A204.1 (cell line): ENCODE results near the gene PURA.

ENCODE experiments used
- FAIRE-seq: peaks from 2 replicates; lab custom pipeline; 2012; peaks lifted over from hg19 to GRCh38; lab: Jason Lieb, UNC

PURA gene

GRCh38 chr5:140109759-140110645, 3.9 kb upstream of the PURA start:
- peak; percentile 11 for FAIRE-seq

DNA sequence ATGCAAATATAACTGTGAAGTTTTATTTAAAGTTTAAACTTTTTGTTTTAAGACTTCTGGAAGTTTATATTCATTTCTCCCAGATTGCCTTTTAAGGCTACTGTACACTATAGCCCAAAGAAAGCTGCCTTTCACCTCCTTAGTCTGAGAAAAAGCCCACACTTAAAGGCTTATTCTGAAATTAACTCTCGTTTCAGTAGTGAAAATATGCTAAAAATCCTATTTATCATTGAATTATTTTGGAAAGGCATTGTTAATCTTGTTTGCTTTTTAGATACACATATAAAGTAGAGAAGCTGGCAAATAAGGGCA, 3.3 kb upstream of the PURA start:
- FAIRE-seq, result no peak

- no peak for FAIRE-seq
Observed at GRCh38 chr5:140111011-140111858, 2.7 kb upstream of the PURA start.

DNA sequence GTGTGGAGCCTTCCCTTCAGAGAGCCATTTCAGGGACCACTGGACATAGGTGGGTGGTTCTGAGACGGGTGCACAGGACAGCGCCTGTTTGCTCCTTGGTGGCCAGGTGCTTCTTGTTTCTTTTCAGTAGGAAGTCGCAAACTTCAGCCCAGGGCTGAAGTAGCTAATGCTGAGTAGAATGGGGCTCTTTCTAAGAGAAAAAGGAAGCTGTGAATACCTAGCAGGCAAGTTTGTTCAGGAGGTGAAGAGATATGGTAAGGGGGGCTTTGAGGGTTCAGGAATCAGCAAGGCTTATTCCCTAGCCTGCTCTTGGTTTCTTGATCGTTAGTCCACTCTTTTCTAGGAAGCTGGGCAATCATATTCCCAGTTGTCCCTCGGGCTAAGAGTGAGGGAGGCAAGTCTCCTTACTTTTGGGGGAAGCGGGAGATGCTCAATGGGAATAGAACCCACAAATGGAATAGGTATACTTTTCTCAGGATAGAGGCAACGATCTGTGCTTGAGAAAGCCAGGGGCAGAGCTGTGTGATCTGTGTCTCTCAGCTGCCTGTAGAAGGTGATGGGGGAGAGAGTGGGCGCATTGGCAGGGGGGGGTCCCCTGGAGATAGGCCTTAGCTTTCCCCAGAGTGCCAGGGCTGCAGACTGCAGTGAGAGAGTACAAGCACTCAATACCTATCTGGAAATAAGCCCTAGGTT, 1.9 kb upstream of the PURA start:
- no peak for FAIRE-seq

- FAIRE-seq, result no peak
Observed at GRCh38 chr5:140112685-140113179, 1.2 kb upstream of the PURA start.

DNA sequence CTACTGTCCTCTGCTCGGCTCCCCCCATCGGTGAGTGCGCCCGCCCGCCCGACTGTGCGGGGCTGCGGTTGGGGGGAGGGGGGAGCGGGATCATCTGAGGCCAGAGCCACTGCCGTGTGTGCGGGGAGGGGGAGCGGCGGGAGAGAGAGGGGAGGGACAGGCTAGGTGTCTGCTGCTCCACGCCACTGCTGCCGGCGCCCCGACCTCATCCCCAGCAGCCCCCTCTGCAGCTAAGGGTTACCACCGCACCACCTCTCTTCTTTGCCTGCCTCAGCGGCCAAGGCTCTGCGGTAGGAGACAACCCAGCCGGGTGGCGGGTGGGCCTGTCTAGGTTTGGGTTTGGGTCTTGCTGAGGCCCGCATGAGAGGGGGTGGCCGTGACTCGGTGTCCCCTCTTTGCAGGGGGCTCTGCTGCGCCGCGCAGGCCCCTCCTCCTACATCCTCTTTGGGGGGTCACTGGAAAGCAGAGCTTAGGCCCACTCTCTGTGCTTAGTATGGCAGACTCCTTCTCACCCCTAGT, 670 bp upstream of the PURA start:
- no peak for FAIRE-seq

DNA sequence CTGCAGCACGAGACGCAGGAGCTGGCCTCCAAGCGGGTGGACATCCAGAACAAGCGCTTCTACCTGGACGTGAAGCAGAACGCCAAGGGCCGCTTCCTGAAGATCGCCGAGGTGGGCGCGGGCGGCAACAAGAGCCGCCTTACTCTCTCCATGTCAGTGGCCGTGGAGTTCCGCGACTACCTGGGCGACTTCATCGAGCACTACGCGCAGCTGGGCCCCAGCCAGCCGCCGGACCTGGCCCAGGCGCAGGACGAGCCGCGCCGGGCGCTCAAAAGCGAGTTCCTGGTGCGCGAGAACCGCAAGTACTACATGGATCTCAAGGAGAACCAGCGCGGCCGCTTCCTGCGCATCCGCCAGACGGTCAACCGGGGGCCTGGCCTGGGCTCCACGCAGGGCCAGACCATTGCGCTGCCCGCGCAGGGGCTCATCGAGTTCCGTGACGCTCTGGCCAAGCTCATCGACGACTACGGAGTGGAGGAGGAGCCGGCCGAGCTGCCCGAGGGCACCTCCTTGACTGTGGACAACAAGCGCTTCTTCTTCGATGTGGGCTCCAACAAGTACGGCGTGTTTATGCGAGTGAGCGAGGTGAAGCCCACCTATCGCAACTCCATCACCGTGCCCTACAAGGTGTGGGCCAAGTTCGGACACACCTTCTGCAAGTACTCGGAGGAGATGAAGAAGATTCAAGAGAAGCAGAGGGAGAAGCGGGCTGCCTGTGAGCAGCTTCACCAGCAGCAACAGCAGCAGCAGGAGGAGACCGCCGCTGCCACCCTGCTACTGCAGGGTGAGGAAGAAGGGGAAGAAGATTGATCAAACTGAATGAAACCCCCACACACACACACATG, 654 bp downstream of the PURA start:
- no peak for FAIRE-seq

- no peak for FAIRE-seq
Observed at GRCh38 chr5:140115186-140115500, 1.2 kb downstream of the PURA start.

GRCh38 chr5:140116716-140117115, 2.8 kb downstream of the PURA start:
- no peak for FAIRE-seq

- FAIRE-seq, result no peak
Observed at GRCh38 chr5:140117523-140117922, 3.6 kb downstream of the PURA start.

GRCh38 chr5:140118302-140118936, 4.5 kb downstream of the PURA start:
- no peak for FAIRE-seq

DNA sequence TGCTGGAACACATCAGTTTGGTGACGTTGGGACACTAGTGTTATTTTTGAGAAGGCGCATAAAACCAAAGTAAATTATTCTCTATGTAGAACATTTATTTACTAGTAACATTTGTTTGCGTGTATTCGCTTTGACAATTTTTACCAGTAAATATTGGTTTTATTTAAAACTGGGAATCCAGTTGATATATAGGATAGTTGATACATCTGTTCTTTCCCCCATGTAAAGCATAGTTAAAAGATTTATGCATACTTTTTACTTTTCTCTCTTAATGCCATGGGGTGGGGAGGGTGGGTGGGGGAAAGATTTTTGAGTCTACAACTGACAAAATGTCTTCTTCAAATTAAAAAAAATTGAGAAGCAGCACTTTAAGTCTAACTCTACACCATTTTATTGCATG, 11.7 kb downstream of the PURA start, which contains the start of gene IGIP:
IGIP (plus strand) TSS at position 301 of the 400 bp plus-strand sequence. CDS start 2,540 bp downstream, outside the sequence.
- no peak for FAIRE-seq

- no peak for FAIRE-seq
Observed at GRCh38 chr5:140126315-140127012, 12.6 kb downstream of the PURA start.

GRCh38 chr5:140128376-140128775, 14.5 kb downstream of the PURA start:
- no peak for FAIRE-seq

- FAIRE-seq, result no peak
Observed at GRCh38 chr5:140130949-140131733, 17.2 kb downstream of the PURA start.

DNA sequence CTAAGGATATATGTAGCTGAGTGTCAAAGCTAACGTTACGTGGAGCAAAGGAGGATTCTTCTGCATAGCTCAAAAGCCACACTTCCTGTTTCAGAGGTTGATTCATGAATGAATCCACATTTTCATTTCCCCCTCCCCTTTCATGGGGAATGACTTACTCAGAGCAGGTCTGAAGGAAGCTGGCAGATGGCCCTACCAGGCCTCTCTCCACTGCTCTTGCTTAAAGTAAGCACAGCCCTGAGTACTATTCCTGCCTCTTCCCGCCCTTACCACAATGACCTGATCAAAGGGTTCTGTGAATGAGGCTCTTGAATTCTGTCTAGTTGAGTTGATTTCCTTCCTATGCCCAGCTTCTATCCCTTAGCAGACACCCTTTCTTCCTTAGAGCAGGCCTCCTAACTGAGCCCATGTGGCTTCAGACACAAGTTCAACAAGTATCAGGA, 18.1 kb downstream of the PURA start:
- FAIRE-seq, result no peak

DNA sequence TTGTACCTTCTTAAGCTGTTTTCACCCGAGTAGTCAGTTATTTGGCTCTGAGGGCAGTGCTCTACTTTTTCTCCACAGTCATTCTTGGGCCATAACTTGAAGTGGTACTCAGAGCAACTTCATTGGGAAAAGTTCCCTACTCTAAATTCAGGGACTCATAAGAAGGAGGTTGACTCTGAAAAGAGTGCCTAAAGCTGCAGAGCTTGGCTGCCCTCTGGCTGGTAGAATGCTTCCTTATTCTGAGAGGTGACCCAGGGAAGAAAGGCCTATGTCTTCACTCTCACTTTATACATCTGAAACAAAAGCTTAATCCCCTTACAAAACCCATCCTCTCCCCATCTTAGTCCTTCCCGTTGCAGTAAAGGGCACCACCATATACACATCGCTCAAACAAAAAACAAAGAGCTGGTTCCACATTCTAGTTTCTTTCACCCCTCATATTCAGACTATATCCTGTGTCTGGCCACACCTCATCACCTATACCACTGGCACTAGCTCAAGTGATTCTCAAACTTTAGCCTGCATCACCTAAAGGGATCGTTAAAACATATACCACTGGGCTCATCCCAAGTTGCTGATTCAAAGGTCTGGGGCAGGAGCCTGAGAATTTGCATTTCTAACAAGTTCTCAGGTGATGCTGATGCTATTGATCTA, 19.7 kb downstream of the PURA start:
- no peak for FAIRE-seq

DNA sequence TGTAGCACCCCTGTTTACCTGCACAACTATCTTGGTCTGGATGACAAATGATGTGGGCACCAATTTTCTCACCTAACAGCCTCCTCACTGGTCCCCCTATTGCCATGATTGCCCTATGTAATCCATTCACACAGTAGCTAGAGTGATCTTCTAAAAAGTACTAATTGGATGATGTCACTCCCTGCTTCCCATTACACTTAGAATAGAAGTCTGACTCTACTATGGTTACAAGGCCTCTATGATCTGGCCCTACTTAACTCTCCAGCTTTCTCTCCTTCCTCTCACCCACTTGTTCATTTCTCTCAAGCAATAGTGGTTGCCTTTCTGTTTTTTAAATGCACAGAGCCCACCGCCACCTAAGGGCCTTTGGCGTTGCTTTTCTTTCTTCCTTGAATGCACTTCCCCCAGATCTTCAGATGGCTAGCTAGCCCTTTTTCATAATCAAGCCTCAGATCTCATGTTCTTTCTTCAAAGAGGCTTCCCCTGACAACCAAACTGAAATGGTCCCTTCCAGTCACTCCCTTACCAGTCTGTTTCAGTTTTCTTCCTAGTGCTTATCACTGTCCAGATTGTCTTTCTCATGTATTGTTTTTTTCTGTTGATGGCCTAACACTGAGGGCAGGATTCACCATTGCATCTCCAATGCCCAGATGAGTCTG, 20.5 kb downstream of the PURA start:
- no peak for FAIRE-seq
